Measurements from ENCODE around the gene DEFB114.
"Not testable (repeated sequence)": the region's sequence is repeated elsewhere in the genome, so short reads cannot be mapped to it uniquely, and the experiment has no call there.

Gene DEFB114, protein sequence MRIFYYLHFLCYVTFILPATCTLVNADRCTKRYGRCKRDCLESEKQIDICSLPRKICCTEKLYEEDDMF

DNA sequence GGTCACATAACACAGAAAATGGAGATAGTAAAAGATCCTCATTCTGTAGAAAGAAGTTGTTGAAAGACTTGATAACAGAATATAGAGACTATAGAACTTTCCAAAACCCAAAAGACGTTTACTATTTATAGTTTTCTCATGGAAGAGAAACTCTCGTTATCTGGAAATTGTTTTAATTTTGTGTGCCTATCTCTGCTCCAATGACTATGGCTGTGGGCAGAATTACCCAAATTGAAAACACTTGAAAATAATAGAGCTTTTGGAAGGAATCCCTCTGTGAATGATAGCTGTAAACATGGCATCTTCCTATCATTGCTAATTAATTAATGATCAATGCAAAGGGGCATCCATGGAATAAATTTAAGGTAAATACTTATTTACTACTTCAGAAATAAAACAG, at the start of gene DEFB114:
Gene DEFB114 (minus strand): TSS at position 101 of the 400 bp plus-strand sequence. CDS start 59 bp downstream, at position 42.
- no peak for DNase-seq
- in situ Hi-C loops (cut with MboI; ENCODE audit: low pct_unique_long_range_greater_than_20kb, low sequenced_read_pairs): no loop called here

DNA sequence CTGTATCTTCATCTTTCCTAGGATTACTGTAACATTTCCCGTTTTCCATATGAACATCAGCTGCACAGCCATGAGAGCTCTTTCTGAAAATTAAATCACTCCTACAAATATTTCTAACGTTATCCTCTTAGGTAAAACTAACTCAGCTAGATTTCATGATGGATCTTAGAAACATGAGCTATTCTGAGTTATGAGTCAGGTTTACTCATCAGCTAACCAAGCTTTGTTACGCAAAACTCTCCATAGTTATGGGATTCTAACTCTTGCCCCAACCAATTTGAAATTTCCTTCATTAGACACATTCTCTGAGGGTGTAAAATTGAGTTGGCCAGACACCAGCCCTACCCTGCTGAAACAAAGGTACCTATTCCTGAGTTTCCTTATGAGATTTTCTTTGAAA, 43.9 kb upstream of the DEFB114 start:
- in situ Hi-C loops (cut with MboI; ENCODE audit: low pct_unique_long_range_greater_than_20kb, low sequenced_read_pairs): no loop called here

DNA sequence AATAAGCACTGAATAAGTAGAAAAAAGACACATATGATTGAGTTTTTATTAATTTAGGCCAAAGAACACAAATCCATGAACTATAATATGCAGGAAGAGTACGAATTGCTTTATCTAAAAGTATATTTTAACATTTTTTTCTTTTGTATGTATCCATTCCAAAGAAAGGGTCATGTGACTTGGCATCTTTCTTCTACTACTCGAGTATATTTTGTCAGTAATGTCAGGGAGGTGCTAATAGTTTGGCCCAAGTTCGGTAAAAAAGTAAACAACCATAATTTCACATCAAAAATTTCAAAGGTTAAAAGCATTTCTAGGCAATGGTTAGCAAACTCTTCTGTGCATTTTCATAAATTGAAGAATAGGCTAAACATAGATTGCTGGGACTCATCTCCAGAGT, 39.2 kb upstream of the DEFB114 start:
- in situ Hi-C loops (cut with MboI; ENCODE audit: low pct_unique_long_range_greater_than_20kb, low sequenced_read_pairs): no loop called here

More for the DNA sequence above, 43.9 kb upstream of the DEFB114 start:
- DNase-seq: no peak

DNA sequence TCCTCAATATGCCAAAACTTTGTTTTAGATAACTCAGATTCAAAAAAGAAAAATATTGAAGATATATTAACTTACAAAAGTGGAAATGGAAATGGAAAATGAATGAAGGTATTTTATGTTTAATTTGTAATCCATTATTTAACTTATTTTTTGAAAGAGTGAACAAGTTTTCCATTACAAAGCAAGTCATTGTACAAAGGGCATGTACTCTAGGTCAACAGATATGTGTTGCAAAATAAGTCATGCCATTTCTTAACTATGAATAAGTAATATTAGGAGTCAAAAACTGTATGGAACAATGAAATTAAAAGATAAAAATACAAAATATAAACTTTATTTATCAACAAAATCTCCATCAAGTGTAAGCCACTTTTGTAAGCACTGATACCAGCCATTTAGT, 31.3 kb upstream of the DEFB114 start:
- DNase-seq: no peak
- in situ Hi-C loops (cut with MboI; ENCODE audit: low pct_unique_long_range_greater_than_20kb, low sequenced_read_pairs): no loop called here

More for the DNA sequence above, 39.2 kb upstream of the DEFB114 start:
- no peak for DNase-seq

DNA sequence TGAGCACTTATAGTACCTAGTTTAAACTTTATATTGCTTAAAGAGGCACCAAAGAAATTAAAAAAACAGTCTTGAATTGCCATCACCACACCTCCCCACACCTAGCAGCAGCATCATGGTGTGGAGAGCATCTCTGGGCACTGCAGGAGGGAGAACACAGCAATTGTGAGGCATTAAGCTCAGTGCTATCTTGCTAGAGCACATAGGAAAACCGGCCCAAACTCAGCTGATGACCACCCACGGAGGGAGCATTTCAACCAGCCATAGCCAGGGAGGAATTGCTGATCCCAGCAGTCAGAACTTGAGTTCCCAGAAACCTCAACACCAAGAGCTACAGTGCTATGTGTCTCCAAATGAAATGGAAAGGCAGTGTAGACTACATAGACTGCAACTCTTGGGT, 24.9 kb upstream of the DEFB114 start:
- DNase-seq: no peak
- in situ Hi-C loops (cut with MboI; ENCODE audit: low pct_unique_long_range_greater_than_20kb, low sequenced_read_pairs): no loop called here

DNA sequence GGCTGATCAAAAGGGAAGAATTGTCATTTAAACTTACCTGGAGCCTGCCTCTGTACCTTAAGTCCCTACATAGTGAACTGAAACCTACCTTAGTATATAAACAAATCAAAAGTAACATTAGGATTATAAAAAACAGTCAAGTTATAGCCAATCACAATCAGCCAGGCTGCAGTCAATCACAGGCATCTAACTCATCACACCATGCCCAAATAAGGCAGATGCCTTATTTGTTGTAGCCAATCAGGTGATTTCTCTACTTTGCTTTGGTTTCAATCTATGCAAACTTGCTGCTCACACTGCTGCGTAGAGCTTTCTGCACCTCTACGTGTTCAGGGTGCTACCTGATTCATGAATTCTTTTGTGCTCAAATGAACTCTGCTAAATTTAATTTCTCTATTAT, 23.8 kb upstream of the DEFB114 start:
- in situ Hi-C loops (cut with MboI; ENCODE audit: low pct_unique_long_range_greater_than_20kb, low sequenced_read_pairs): no loop called here
- DNase-seq: no peak

DNA sequence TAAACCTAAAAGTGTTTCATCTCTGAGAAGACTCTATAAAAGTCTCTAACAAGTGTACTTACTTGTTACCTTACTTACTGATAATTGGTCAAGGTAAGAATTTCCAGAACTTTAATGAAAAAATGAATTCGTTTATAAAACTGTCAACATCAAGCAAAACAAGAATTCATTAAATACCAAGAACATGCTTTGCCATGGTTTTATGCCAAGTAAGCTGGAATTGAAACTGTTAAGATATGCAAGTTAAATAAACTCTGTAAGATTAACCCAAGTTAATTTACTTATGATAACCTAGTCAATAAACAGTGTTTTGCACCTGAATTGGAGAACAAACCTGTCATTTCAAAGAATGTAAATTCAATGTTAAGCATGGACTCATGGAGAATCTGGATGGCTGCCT, 22.6 kb upstream of the DEFB114 start:
- in situ Hi-C loops (cut with MboI; ENCODE audit: low pct_unique_long_range_greater_than_20kb, low sequenced_read_pairs): no loop called here
- DNase-seq: no peak

DNA sequence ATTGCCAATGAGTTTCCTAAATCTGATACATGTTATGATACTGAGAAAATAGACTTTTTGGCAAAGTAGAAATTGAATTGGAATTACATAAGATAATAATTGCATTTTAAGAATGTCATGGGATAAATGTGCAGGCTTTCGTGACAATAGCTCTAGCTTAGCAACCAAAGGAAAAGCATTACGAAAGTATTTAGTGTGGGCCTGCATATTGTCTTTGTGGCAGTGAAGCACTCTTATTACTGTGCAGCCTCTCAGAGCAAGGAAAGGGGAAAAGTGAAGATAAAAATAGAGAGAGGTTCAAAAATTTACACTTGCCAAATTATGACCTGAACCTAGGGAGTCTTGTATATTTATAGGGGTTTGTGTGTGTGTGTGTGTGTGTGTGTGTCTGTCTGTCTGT, 18.1 kb upstream of the DEFB114 start:
- no peak for DNase-seq
- in situ Hi-C loops (cut with MboI; ENCODE audit: low pct_unique_long_range_greater_than_20kb, low sequenced_read_pairs): no loop called here

DNA sequence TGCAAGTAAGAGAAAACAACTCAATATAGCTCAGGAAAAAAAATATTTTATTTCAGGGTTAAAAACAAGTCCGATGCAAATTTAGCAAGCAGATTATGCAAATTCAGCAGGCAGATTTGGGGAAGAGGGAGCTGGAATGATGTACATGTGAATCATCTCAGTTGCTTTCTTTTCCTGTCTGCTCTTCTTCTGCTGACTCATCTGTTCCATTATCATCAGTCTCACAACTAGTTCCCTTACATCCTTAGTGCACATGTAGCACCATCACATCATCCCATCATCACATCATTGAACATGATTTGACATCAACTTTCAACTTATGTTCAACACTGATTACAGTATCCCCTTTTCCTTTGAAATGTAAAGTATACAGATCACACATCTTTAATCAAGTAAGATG, 16.9 kb upstream of the DEFB114 start:
- in situ Hi-C loops (cut with MboI; ENCODE audit: low pct_unique_long_range_greater_than_20kb, low sequenced_read_pairs): no loop called here

DNA sequence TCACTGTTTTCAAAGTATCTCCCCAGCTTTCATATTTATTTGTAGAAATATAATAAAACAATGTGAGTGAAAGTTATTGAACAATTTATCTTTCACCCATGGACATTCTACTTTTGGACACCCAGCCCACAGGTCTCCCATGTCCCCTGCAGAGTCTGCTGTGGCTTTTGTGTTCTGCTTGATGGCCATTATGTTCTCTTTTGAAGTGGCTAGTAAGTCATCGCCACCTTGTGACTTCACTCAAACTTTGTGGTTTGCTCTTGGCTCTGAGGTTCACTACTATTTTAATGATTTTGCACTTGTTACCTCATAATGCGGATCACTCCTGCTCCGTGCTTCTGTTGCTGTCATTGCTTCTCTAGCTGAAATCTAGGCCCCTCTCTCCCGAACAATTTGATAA, 15.6 kb upstream of the DEFB114 start:
- in situ Hi-C loops (cut with MboI; ENCODE audit: low pct_unique_long_range_greater_than_20kb, low sequenced_read_pairs): no loop called here
- no peak for DNase-seq

More for the DNA sequence above, 16.9 kb upstream of the DEFB114 start:
- DNase-seq: no peak

DNA sequence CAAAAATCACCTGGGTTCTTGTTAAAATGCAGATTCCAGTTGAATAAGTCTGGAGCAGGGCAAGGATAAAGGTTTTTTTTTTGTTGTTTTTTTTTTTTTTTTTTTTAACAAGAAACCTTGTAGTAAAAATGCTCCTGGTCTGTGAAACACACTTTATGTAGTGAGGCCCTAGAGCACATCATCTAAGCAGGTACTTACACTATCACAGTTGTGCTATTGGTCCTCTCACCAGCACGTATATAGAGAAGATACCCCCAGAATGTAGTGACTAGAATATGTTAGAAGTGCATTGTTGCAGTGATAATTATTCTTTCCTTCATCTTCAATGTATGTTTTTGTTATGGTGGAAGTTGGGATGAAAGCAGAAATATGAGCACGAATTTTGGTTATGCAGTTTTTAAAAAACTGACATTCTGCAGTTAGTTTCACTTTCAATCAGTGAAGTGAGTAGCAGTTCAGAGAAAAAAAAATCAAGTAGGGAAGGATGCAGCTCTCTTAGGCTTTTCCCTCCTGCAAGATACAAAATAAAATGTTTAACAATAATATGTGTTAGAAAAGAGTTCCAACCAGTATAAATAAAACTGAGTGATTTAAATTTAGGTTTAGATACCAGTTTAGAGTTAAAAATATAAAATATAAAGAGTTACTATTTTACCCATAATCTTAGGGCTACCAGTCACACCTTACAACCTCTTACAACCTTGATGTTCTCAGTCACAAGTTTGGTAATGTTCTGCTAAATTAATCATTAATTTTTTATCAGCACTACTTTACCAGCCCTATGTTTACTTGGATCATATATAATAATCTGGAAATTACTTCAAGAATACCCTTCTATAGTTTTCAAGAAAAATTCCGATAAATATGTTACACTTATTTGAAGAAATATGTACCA, 14.6 kb upstream of the DEFB114 start:
- DNase-seq: no peak
- in situ Hi-C loops (cut with MboI; ENCODE audit: low pct_unique_long_range_greater_than_20kb, low sequenced_read_pairs): no loop called here

DNA sequence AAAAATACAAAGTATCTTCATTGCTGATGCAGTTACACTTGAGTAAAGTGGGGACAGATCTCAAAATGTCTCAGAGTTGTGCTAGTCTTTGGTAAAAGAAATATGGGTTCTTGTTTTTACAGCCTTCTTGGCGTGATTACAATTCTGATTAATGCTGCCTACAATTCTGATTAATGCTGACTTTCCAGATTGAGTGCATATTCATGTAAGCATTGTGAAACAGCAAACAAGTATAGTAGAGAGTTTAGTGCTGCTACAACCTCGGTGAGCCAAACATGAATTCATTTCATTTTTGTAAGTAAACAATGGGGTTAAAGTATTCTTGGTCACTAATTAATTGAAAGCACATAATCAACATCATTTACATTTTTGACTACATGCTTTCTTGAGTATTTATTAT, 5.6 kb upstream of the DEFB114 start, which contains the start of gene DEFB113:
Gene DEFB113 (minus strand): TSS at position 21 of the 400 bp plus-strand sequence. CDS start 0 bp downstream, at position 21.
- DNase-seq: no peak
- in situ Hi-C loops (cut with MboI; ENCODE audit: low pct_unique_long_range_greater_than_20kb, low sequenced_read_pairs): no loop called here

DNA sequence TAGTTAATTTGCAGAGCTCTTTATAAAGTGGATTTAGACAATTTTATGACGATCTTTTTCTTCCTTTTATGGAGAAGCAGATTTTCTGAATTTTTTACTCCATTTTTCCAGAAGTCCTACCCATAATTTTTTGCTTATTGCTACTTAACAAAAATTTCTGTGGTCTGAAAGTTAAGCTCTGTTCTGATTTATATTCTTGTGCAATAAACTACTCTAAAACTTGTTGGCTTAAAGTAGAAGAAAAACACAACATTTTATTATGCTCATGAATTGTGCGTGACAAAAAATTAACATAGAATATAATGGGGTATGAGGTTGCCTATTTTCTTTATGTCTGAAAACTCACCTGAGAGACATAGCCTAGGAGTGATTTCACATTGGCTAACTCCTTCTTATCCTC, 2.9 kb upstream of the DEFB114 start:
- DNase-seq: no peak
- in situ Hi-C loops (cut with MboI; ENCODE audit: low pct_unique_long_range_greater_than_20kb, low sequenced_read_pairs): no loop called here

DNA sequence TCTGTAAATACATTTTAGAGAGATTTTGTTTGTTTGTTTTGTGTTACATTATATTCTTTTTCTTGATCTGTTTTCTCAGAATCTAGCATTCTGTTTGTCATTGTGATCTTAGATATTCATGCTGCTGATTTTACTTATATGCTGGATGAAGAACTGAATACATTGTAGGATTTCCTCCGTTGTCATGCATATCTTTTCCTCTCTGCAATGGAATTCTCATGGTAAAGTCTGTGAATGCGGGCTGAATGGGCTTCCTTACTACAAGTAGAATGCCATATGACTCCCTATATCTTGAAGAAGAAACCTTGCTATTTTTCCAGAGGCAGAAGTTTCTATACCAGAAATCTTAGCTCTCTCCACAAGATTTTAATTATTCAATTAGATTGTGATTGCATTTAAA, 2.4 kb upstream of the DEFB114 start:
- in situ Hi-C loops (cut with MboI; ENCODE audit: low pct_unique_long_range_greater_than_20kb, low sequenced_read_pairs): no loop called here
- DNase-seq: no peak

DNA sequence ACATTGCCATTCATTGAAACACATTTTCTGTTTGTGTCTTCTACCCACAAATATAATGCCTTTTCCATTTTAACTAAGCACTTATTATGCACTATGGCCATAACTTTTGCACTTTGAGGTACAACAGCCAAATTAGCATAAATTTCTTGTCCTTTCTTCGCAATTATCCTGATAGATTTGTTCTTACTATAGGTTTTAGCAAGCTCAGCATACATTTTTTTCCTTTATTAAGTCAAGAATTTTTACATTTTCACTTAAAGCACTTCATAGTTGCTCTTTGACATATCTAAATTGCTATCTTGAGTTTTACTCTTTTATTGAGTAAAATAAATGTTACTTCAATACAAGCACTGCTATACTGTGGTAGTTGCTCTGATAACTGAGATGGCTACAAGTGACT, 5.8 kb downstream of the DEFB114 start:
- DNase-seq: no peak
- in situ Hi-C loops (cut with MboI; ENCODE audit: low pct_unique_long_range_greater_than_20kb, low sequenced_read_pairs): no loop called here

DNA sequence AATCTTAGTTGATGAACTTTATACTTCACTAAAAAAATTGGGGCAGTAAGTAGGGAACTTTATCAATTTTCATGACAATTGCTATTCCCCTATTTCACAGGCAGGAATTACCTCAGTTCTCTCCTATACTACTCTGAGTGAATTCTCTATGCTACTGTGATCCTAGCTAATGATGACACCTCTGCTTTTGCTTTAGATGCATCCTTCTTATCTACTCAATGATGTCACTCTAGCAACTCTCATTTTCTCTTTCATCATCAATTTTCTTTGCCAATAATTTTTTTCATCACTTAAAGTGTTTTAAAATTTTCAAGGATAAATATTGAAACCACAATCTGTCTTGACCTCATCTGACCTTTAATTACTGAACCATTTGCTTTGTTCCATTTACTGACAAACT, 8.1 kb downstream of the DEFB114 start:
- in situ Hi-C loops (cut with MboI; ENCODE audit: low pct_unique_long_range_greater_than_20kb, low sequenced_read_pairs): no loop called here
- no peak for DNase-seq

DNA sequence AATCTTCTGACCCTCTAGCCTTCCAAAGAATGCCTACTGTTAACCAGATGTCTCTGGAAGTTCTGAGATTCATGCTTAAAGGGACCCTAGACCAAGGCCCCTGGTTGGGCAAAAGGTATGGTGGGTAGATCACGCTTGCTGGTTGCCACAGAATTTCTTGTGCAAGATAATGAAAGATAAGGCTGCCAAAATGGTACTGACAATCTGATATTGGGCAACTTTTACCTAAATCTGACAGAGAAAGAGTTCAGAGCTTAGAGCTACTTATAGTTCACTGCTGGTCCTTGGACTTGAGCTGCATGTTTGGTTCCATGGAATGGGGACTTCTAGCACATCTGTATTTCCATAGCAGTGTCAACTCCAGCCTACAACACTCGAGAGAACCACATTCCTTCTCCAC, 12.0 kb downstream of the DEFB114 start:
- in situ Hi-C loops (cut with MboI; ENCODE audit: low pct_unique_long_range_greater_than_20kb, low sequenced_read_pairs): no loop called here
- DNase-seq: no peak

DNA sequence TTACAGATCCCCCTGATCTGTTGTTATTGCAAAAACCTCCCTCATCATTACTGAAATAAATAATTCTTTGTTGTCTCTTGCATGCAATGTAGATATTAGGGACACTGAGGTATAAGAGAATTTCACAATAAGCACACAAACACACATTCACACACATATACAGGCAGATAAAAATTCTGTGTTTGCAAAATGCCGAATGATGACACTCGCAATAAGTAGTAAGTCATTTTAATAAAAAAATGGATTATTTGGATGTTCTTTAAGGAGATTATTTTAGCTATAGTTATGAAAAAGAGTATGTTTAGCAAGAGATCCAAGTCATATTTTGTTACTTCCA, 13.6 kb downstream of the DEFB114 start:
- in situ Hi-C loops (cut with MboI; ENCODE audit: low pct_unique_long_range_greater_than_20kb, low sequenced_read_pairs): no loop called here
- DNase-seq: no peak

DNA sequence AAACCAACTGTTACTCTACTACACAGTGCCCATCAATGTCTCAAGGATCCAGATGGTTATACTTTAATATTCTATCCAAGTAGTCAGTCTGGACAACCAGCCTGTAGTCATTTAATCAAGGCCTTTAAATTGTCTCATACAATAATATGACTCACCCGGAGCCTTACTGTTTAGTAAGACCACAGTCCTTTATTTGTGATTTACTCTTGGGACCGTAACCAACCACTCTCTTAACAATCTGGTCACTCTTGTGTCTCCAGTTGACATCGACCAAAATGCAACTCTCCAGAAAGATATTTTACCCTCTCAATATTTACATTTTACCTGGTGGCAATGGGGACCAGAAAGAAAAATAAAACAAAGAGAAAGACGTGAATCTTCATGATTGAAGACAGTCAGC, 14.9 kb downstream of the DEFB114 start:
- no peak for DNase-seq

DNA sequence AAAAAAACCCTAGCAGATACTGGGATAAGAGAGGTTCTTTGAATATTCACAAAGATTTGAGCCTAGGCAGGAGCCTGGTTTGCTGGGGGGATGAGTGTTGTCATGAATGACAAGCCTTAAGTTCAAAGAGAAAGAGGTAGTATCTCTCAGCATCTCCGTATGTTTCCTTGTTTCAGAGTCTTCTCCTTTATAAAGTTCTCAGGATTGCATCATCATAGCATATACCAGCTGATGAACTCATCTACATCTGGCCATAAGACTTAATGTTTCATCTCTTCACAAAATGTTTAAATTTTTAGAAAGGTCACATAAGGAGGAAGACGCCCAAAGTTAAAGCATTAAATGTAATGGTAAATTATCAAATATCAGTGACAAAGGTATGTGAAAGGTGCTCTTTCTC, 17.1 kb downstream of the DEFB114 start:
- in situ Hi-C loops (cut with MboI; ENCODE audit: low pct_unique_long_range_greater_than_20kb, low sequenced_read_pairs): no loop called here
- DNase-seq: no peak

More for the DNA sequence above, 14.9 kb downstream of the DEFB114 start:
- in situ Hi-C loops (cut with MboI; ENCODE audit: low pct_unique_long_range_greater_than_20kb, low sequenced_read_pairs): no loop called here

DNA sequence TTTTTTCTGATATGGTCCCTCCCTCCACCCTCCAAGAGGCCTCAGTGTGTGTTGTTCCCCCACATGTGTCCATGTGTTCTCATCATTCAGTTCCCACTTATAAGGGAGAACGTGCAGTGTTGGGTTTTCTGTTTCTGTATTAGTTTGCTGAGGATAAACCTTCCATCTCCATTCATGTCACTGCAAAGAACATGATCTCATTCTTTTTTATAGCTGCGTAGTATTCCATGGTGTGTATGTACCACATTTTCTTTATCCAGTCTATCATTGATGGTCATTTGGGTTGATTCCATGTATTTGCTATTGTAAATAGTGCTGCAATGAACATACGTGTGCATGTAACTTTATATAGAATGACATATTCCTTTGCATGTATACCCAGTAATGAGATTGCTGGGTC, 19.9 kb downstream of the DEFB114 start:
- DNase-seq; in situ Hi-C loops (cut with MboI; ENCODE audit: low pct_unique_long_range_greater_than_20kb, low sequenced_read_pairs): not testable (repeated sequence)
